ENCODE results near the gene ARMH3. TPM values are rescaled to one million over a fixed set of nuclear protein-coding genes. Genes with fewer than 3 reads are reported as not detected.
"Not testable (repeated sequence)": the region's sequence is repeated elsewhere in the genome, so short reads cannot be mapped to it uniquely, and the experiment has no call there.

ARMH3 gene
- total RNA-seq, 1 donor from 2014 or later, result 26.4 TPM

- intact Hi-C loops (cut with micrococcal nuclease), result loop anchor here (5.0 to 10.0 kb wide), 4 partner anchors 447 to 1518 kb away; partner anchors contain the start of genes ACTR1A, HIF1AN, KAZALD1 and SUFU
These were observed 909 bp downstream of the ARMH3 start for GRCh38 chr10:102054881-102055646.

- intact Hi-C loops (cut with micrococcal nuclease), result no loop called here
These were observed 9.9 kb downstream of the ARMH3 start for GRCh38 chr10:102046095-102046494.

- intact Hi-C loops (cut with micrococcal nuclease), result no loop called here
These were observed 10.7 kb downstream of the ARMH3 start for GRCh38 chr10:102045292-102045691.

GRCh38 chr10:102040305-102041050, 15.5 kb downstream of the ARMH3 start:
- intact Hi-C loops (cut with micrococcal nuclease), result no loop called here

GRCh38 chr10:102038410-102038809, 17.6 kb downstream of the ARMH3 start:
- intact Hi-C loops (cut with micrococcal nuclease), result no loop called here

GRCh38 chr10:102035807-102036206, 20.2 kb downstream of the ARMH3 start:
- intact Hi-C loops (cut with micrococcal nuclease), result not testable (repeated sequence)

- intact Hi-C loops (cut with micrococcal nuclease), result no loop called here
These were observed 22.2 kb downstream of the ARMH3 start for GRCh38 chr10:102033787-102034186.

- intact Hi-C loops (cut with micrococcal nuclease), result no loop called here
These were observed 28.7 kb downstream of the ARMH3 start for GRCh38 chr10:102027261-102027660.

- intact Hi-C loops (cut with micrococcal nuclease), result no loop called here
These were observed 31.2 kb downstream of the ARMH3 start for GRCh38 chr10:102024799-102025198.

- intact Hi-C loops (cut with micrococcal nuclease), result no loop called here
These were observed 35.0 kb downstream of the ARMH3 start for GRCh38 chr10:102020938-102021337.

GRCh38 chr10:102017295-102017694, 38.7 kb downstream of the ARMH3 start:
- intact Hi-C loops (cut with micrococcal nuclease), result no loop called here

GRCh38 chr10:102016416-102016815, 39.6 kb downstream of the ARMH3 start:
- intact Hi-C loops (cut with micrococcal nuclease), result no loop called here

- intact Hi-C loops (cut with micrococcal nuclease), result loop anchor here (1.0 kb wide), 2 partner anchors 122 to 171 kb away; no protein-coding TSS in a partner anchor
These were observed 45.0 kb downstream of the ARMH3 start for GRCh38 chr10:102010961-102011360.

GRCh38 chr10:102009801-102010425, 46.1 kb downstream of the ARMH3 start:
- intact Hi-C loops (cut with micrococcal nuclease), result loop anchor here (1.0 kb wide), 3 partner anchors 121 to 230 kb away; no protein-coding TSS in a partner anchor

- intact Hi-C loops (cut with micrococcal nuclease), result no loop called here
These were observed 48.2 kb downstream of the ARMH3 start for GRCh38 chr10:102007796-102008195.

- intact Hi-C loops (cut with micrococcal nuclease), result not testable (repeated sequence)
These were observed 48.9 kb downstream of the ARMH3 start for GRCh38 chr10:102007031-102007430.

GRCh38 chr10:102004376-102004775, 51.6 kb downstream of the ARMH3 start:
- intact Hi-C loops (cut with micrococcal nuclease), result no loop called here

- intact Hi-C loops (cut with micrococcal nuclease), result no loop called here
These were observed 52.4 kb downstream of the ARMH3 start for GRCh38 chr10:102003541-102003940.

GRCh38 chr10:102001435-102002068, 54.4 kb downstream of the ARMH3 start:
- intact Hi-C loops (cut with micrococcal nuclease), result no loop called here

- intact Hi-C loops (cut with micrococcal nuclease), result no loop called here
These were observed 58.2 kb downstream of the ARMH3 start for GRCh38 chr10:101997803-101998202.

- intact Hi-C loops (cut with micrococcal nuclease), result no loop called here
These were observed 60.4 kb downstream of the ARMH3 start for GRCh38 chr10:101995451-101996063.

All from T-helper 2 cell treated with Interferon-gamma antibody and Interleukin-4, amounts not matched to agents 100 ng/mL and 5 ng/mL, for 36 hours (primary cell).